OCI-LY1 (cell line): ENCODE data around the gene SDK1.

Experiments
- H2AFZ ChIP-seq: fragments of 200-600 bp; sonication (generic), shearing (Covaris generic); 2 replicates; pipeline ENCODE4 v1.6.0; 2014; ENCODE audit warnings: antibody characterized with exemption, mild to moderate bottlenecking, low read length
- H3F3A ChIP-seq: fragments of 200-600 bp; sonication (generic), shearing (Covaris generic); 2 replicates; pipeline ENCODE4 v1.6.0; 2014; ENCODE audit warnings: mild to moderate bottlenecking, antibody characterized with exemption, low read length, moderate library complexity; ENCODE audit not compliant: insufficient read depth
- H3K27ac ChIP-seq: fragments of 200-600 bp; sonication (generic); 2 replicates; pipeline ENCODE4 v1.5.1; 2014; ENCODE audit warnings: low read length, mixed run types, mild to moderate bottlenecking, low read depth; ENCODE audit not compliant: poor library complexity, severe bottlenecking
- H3K27me3 ChIP-seq: fragments of 200-600 bp; sonication (generic); 2 replicates; pipeline ENCODE4 v1.6.0; 2014; ENCODE audit warnings: antibody characterized with exemption, mild to moderate bottlenecking, low read length, moderate library complexity; ENCODE audit not compliant: insufficient read depth
- H3K36me3 ChIP-seq: fragments of 200-600 bp; sonication (generic); 2 replicates; pipeline ENCODE4 v1.6.1; 2014; ENCODE audit warnings: mild to moderate bottlenecking, antibody characterized with exemption, low read length, moderate library complexity, mixed read lengths; ENCODE audit not compliant: insufficient read depth
- H3K4me1 ChIP-seq: fragments of 200-600 bp; sonication (generic); 2 replicates; pipeline ENCODE4 v1.5.1; 2014; ENCODE audit warnings: mild to moderate bottlenecking, low read length, moderate library complexity; ENCODE audit not compliant: insufficient read depth, severe bottlenecking
- H3K4me2 ChIP-seq: fragments of 200-600 bp; sonication (generic), shearing (Covaris generic); 2 replicates; pipeline ENCODE4 v1.6.1; 2014; ENCODE audit warnings: low read length
- H3K4me3 ChIP-seq: fragments of 200-600 bp; sonication (generic); 2 replicates; pipeline ENCODE4 v1.5.1; 2014; ENCODE audit warnings: low read length, low read depth, mild to moderate bottlenecking, mixed read lengths; ENCODE audit not compliant: poor library complexity, severe bottlenecking
- H3K79me2 ChIP-seq: fragments of 200-600 bp; shearing (Covaris generic); 2 replicates; pipeline ENCODE4 v1.6.1; 2016; ENCODE audit warnings: mixed run types, low read length, mixed read lengths; ENCODE audit not compliant: insufficient read depth
- H3K9ac ChIP-seq: fragments of 200-600 bp; sonication (generic), shearing (Covaris generic); 2 replicates; pipeline ENCODE4 v1.6.1; 2014; ENCODE audit warnings: mild to moderate bottlenecking, low read length, mixed read lengths
- H3K9me2 ChIP-seq: fragments of 200-600 bp; sonication (generic), shearing (Covaris generic); 2 replicates; pipeline ENCODE4 v1.6.1; 2014; ENCODE audit warnings: low read depth, mild to moderate bottlenecking, low read length, mixed read lengths
- H3K9me3 ChIP-seq: fragments of 200-600 bp; shearing (Covaris generic); 2 replicates; pipeline ENCODE4 v1.6.1; 2014; ENCODE audit warnings: low read length, mixed read lengths
- H4K20me1 ChIP-seq: fragments of 200-600 bp; sonication (generic), shearing (Covaris generic); 2 replicates; pipeline ENCODE4 v1.6.0; 2016; ENCODE audit warnings: mild to moderate bottlenecking, low read length; ENCODE audit not compliant: insufficient read depth
- CTCF ChIP-seq: fragments of 200-600 bp; sonication (generic), shearing (Covaris generic); IDR thresholded peaks from 2 replicates; pipeline ENCODE4 v1.5.1; 2017; ENCODE audit warnings: mild to moderate bottlenecking, antibody characterized with exemption, low read length, moderate library complexity, mixed read lengths
- EZH2 ChIP-seq: fragments of 200-600 bp; sonication (generic), shearing (Covaris generic); IDR thresholded peaks from 2 replicates; pipeline ENCODE4 v1.8.0; 2017; ENCODE audit warnings: borderline replicate concordance, mixed run types, mild to moderate bottlenecking, antibody characterized with exemption, low read length, moderate library complexity, mixed read lengths

Gene SDK1

GRCh38 chr7:3266240-3266639 is 34.8 kb upstream of the SDK1 start:
- no peak overlapping the region for H3K4me2 ChIP-seq
- no peak overlapping the region for H3K9ac ChIP-seq
- H3K9me3 ChIP-seq = no peaks in the 10 kb centered on the region
- H3F3A ChIP-seq = no peaks in the 10 kb centered on the region
- no peaks in the 10 kb centered on the region for H3K79me2 ChIP-seq
- no peaks in the 10 kb centered on the region for H4K20me1 ChIP-seq
- no peak overlapping the region for H2AFZ ChIP-seq
- TF ChIP-seq EZH2 = no peak
- no peak for TF ChIP-seq CTCF
- no peaks in the 10 kb centered on the region for H3K36me3 ChIP-seq
- H3K9me2 ChIP-seq = no peaks in the 10 kb centered on the region
- no peak overlapping the region for H3K27ac ChIP-seq
- H3K4me1 ChIP-seq = no peaks in the 10 kb centered on the region
- H3K27me3 ChIP-seq = no peaks in the 10 kb centered on the region; the same call in 1 of the 2 replicates
- H3K4me3 ChIP-seq = no peak overlapping the region

GRCh38 chr7:3267966-3268690 is 32.9 kb upstream of the SDK1 start:
- TF ChIP-seq EZH2 = no peak
- TF ChIP-seq CTCF = no peak
- Histone ChIP-seq H3K27me3 (no peaks in the 10 kb centered on the region; the same call in 1 of the 2 replicates), H3K27ac (no peak overlapping the region), H3K4me2 (no peak overlapping the region), H3K9me2 (no peaks in the 10 kb centered on the region), H3F3A (no peaks in the 10 kb centered on the region), H3K9me3 (no peaks in the 10 kb centered on the region), H3K36me3 (no peaks in the 10 kb centered on the region), H4K20me1 (no peaks in the 10 kb centered on the region), H2AFZ (no peak overlapping the region), H3K4me1 (no peaks in the 10 kb centered on the region), H3K9ac (no peak overlapping the region), H3K4me3 (no peak overlapping the region), H3K79me2 (no peaks in the 10 kb centered on the region)

- Histone ChIP-seq H3K4me1 (no peaks in the 10 kb centered on the region), H3K9me2 (no peaks in the 10 kb centered on the region), H3K27me3 (no peaks in the 10 kb centered on the region), H3F3A (no peaks in the 10 kb centered on the region), H3K79me2 (no peaks in the 10 kb centered on the region), H3K9ac (no peak overlapping the region), H3K36me3 (no peaks in the 10 kb centered on the region; the same call in 1 of the 2 replicates), H2AFZ (no peak overlapping the region), H4K20me1 (no peaks in the 10 kb centered on the region), H3K27ac (no peak overlapping the region), H3K9me3 (peaks cover 3% of the 10 kb centered on the region; the same call in 1 of the 2 replicates), H3K4me2 (no peak overlapping the region), H3K4me3 (no peak overlapping the region)
- no peak for TF ChIP-seq EZH2
- TF ChIP-seq CTCF = no peak
These were observed 30.7 kb upstream of the SDK1 start for GRCh38 chr7:3270362-3270761.
